Measurements from ENCODE around the gene RGS7. TPM values are rescaled to one million over a fixed set of nuclear protein-coding genes. Genes with fewer than 3 reads are reported as not detected.
A peak's percentile ranks its signal among the peaks of the same experiment; 100 is the strongest.

RGS7 gene
- total and polyA plus RNA-seq, 2 experiments from 2014 or later: 0.22 to 0.73 TPM

DNA sequence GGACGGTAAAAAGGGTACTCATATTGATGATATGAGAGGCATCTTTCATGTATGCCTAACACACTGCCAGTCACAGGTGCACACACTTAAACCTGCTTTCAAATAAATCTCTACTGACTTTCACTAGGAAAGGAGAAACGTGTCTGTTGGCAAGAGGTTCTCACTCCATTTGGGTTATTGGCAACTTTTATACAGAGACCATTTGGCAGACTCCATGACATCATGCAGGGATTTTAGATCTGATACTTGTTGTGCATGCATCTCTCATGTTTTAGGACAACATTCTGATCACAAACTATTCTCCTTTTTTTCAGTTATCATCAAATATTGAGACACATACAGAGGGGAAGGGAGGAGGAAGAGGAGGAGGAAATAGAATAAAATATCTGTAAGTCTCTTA, 31.5 kb downstream of the RGS7 start:
- DNase-seq (ENCODE audit: low spot score): no peak
- H3K4me2 ChIP-seq: no peak overlapping the region

DNA sequence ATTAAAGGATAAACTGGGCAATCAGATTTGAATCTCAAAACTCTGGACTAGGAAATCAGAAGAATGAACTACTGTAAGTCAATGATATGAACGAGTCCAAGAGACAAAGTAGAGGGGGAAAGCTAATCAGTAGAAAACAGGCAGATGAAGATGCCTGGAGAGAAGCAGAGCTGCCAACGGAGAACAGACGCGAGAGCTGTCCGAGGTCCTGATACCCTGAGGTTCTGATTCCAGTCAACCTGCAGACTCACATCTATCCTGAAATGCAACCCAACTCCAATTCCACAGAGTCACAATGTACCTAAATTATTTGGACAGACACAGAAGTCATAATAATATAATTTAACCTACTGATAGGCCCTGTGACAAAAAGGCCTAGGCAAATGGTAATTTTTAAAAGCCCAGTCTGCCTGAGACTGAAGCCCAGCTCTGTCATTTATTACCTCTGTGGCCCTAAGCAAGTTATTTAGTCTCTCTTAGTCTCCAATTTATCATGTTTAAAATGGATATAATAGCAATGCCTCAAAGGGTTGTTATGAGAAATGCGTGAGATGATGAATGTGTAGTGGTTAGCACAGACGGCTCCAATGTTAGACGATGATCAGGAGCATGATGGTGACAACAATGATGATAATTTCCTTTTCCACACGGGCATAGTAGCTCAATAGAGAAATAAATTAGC, 33.4 kb downstream of the RGS7 start:
- H2AFZ ChIP-seq: no peak overlapping the region
- H3K27me3 ChIP-seq: no peaks in the 10 kb centered on the region
- H4K20me1 ChIP-seq (ENCODE audit: insufficient read depth, poor library complexity, severe bottlenecking): no peaks in the 10 kb centered on the region
- no peaks in the 10 kb centered on the region for H3K36me3 ChIP-seq (replicated peaks; ENCODE audit: insufficient read depth, low read depth)
- H3K4me1 ChIP-seq (ENCODE audit: insufficient read depth): no peaks in the 10 kb centered on the region
- H3K4me3 ChIP-seq: no peak overlapping the region
- no peaks in the 10 kb centered on the region for H3K79me2 ChIP-seq
- WGBS (ENCODE audit: low lambda C conversion rate, missing lambda C conversion rate): 47% methylated on average over 9 of the region's 9 CpGs
- TF ChIP-seq EZH2 (IDR thresholded peaks at IDR 0.05; ENCODE audit: borderline replicate concordance) (no peak), EZH2phosphoT487 (IDR thresholded peaks at IDR 0.05; ENCODE audit: low read depth, severe bottlenecking, unreplicated experiment) (no peak)
- TF ChIP-seq, protein P1, sequence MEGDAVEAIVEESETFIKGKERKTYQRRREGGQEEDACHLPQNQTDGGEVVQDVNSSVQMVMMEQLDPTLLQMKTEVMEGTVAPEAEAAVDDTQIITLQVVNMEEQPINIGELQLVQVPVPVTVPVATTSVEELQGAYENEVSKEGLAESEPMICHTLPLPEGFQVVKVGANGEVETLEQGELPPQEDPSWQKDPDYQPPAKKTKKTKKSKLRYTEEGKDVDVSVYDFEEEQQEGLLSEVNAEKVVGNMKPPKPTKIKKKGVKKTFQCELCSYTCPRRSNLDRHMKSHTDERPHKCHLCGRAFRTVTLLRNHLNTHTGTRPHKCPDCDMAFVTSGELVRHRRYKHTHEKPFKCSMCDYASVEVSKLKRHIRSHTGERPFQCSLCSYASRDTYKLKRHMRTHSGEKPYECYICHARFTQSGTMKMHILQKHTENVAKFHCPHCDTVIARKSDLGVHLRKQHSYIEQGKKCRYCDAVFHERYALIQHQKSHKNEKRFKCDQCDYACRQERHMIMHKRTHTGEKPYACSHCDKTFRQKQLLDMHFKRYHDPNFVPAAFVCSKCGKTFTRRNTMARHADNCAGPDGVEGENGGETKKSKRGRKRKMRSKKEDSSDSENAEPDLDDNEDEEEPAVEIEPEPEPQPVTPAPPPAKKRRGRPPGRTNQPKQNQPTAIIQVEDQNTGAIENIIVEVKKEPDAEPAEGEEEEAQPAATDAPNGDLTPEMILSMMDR (IDR thresholded peaks at IDR 0.05; ENCODE audit: poor library complexity): no peak
- no peak overlapping the region for H3K4me2 ChIP-seq
- DNase-seq (ENCODE audit: low spot score): peak; percentile 70
- no peaks in the 10 kb centered on the region for H3K9me2 ChIP-seq (replicated peaks; ENCODE audit: insufficient read depth)
- H3K9me3 ChIP-seq (ENCODE audit: low read depth): no peaks in the 10 kb centered on the region
- H3K27ac ChIP-seq: no peak overlapping the region

More for the DNA sequence above, 31.5 kb downstream of the RGS7 start:
- H3K4me3 ChIP-seq: no peak overlapping the region
- H2AFZ ChIP-seq: no peak overlapping the region
- no peaks in the 10 kb centered on the region for H4K20me1 ChIP-seq (ENCODE audit: insufficient read depth, poor library complexity, severe bottlenecking)
- TF ChIP-seq EZH2phosphoT487 (IDR thresholded peaks at IDR 0.05; ENCODE audit: low read depth, severe bottlenecking, unreplicated experiment): no peak
- no peak for TF ChIP-seq EZH2 (IDR thresholded peaks at IDR 0.05; ENCODE audit: borderline replicate concordance)
- TF ChIP-seq, protein P1 (IDR thresholded peaks at IDR 0.05; ENCODE audit: poor library complexity): no peak
- no peaks in the 10 kb centered on the region for H3K4me1 ChIP-seq (ENCODE audit: insufficient read depth)
- no peak overlapping the region for H3K27ac ChIP-seq
- 70% methylated on average over 2 of the region's 2 CpGs for WGBS (ENCODE audit: low lambda C conversion rate, missing lambda C conversion rate)
- H3K27me3 ChIP-seq: no peaks in the 10 kb centered on the region
- H3K79me2 ChIP-seq: no peaks in the 10 kb centered on the region
- H3K9me3 ChIP-seq (ENCODE audit: low read depth): no peaks in the 10 kb centered on the region
- no peaks in the 10 kb centered on the region for H3K36me3 ChIP-seq (replicated peaks; ENCODE audit: insufficient read depth, low read depth)
- no peaks in the 10 kb centered on the region for H3K9me2 ChIP-seq (replicated peaks; ENCODE audit: insufficient read depth)

GRCh38 chr1:241317676-241318075, 39.3 kb downstream of the RGS7 start:
- H3K4me1 ChIP-seq (ENCODE audit: insufficient read depth): no peaks in the 10 kb centered on the region
- no peaks in the 10 kb centered on the region for H3K27me3 ChIP-seq
- H3K4me2 ChIP-seq: no peak overlapping the region
- 96% methylated on average over 2 of the region's 2 CpGs for WGBS (ENCODE audit: low lambda C conversion rate, missing lambda C conversion rate)
- no peaks in the 10 kb centered on the region for H3K79me2 ChIP-seq
- H4K20me1 ChIP-seq (ENCODE audit: insufficient read depth, poor library complexity, severe bottlenecking): no peaks in the 10 kb centered on the region
- H3K9me2 ChIP-seq (replicated peaks; ENCODE audit: insufficient read depth): no peaks in the 10 kb centered on the region
- no peak overlapping the region for H2AFZ ChIP-seq
- H3K4me3 ChIP-seq: no peak overlapping the region
- no peak overlapping the region for H3K27ac ChIP-seq
- no peak for DNase-seq (ENCODE audit: low spot score)
- no peaks in the 10 kb centered on the region for H3K36me3 ChIP-seq (replicated peaks; ENCODE audit: insufficient read depth, low read depth)
- TF ChIP-seq EZH2 (IDR thresholded peaks at IDR 0.05; ENCODE audit: borderline replicate concordance) (no peak), EZH2phosphoT487 (IDR thresholded peaks at IDR 0.05; ENCODE audit: low read depth, severe bottlenecking, unreplicated experiment) (no peak)
- TF ChIP-seq, protein P1 (IDR thresholded peaks at IDR 0.05; ENCODE audit: poor library complexity): no peak
- no peaks in the 10 kb centered on the region for H3K9me3 ChIP-seq (ENCODE audit: low read depth)

Data from hepatocyte (in vitro differentiated cells).